ENCODE measurements around the gene OR5B2. TPM values are rescaled to one million over a fixed set of nuclear protein-coding genes. Genes with fewer than 3 reads are reported as not detected.
"Not testable (repeated sequence)": the region's sequence is repeated elsewhere in the genome, so short reads cannot be mapped to it uniquely, and the experiment has no call there.

Gene OR5B2
- total RNA-seq, 1 donor from 2014 or later = not detected

GRCh38 chr11:58406774-58407173 lies 21.1 kb downstream of the OR5B2 start, which contains the start of gene OR5B3:
OR5B3 (minus strand) TSS chr11:58406874; CDS start chr11:58403409, 3,465 bp downstream.
- H3K36me3 ChIP-seq (ENCODE audit: control insufficient read depth, insufficient read depth, low read length) = no peaks in the 10 kb centered on the region
- H3K27me3 ChIP-seq (ENCODE audit: control insufficient read depth, insufficient read depth, low read length) = no peaks in the 10 kb centered on the region
- H3K4me3 ChIP-seq (ENCODE audit: low read depth, low read length) = no peak within 1 kb of the TSS
- DNase-seq (ENCODE audit: low read depth) = no peak
- no peak for TF ChIP-seq CTCF (IDR thresholded peaks at IDR 0.05; ENCODE audit: insufficient read depth, low read length, poor library complexity, severe bottlenecking)

- not testable (repeated sequence) for H3K27me3 ChIP-seq (ENCODE audit: control insufficient read depth, insufficient read depth, low read length); H3K4me3 ChIP-seq (ENCODE audit: low read depth, low read length); DNase-seq (ENCODE audit: low read depth); H3K36me3 ChIP-seq (ENCODE audit: control insufficient read depth, insufficient read depth, low read length)
Measured at GRCh38 chr11:58399622-58400021, 28.3 kb downstream of the OR5B2 start.

- Histone ChIP-seq H3K27me3 (ENCODE audit: control insufficient read depth, insufficient read depth, low read length) (no peaks in the 10 kb centered on the region), H3K4me3 (ENCODE audit: low read depth, low read length) (no peak overlapping the region), H3K36me3 (ENCODE audit: control insufficient read depth, insufficient read depth, low read length) (no peaks in the 10 kb centered on the region)
- no peak for DNase-seq (ENCODE audit: low read depth)
- no peak for TF ChIP-seq CTCF (IDR thresholded peaks at IDR 0.05; ENCODE audit: insufficient read depth, low read length, poor library complexity, severe bottlenecking)
Measured at GRCh38 chr11:58395581-58395980, 32.3 kb downstream of the OR5B2 start.

- Histone ChIP-seq H3K4me3 (ENCODE audit: low read depth, low read length) (no peak overlapping the region), H3K36me3 (ENCODE audit: control insufficient read depth, insufficient read depth, low read length) (no peaks in the 10 kb centered on the region), H3K27me3 (ENCODE audit: control insufficient read depth, insufficient read depth, low read length) (no peaks in the 10 kb centered on the region)
- TF ChIP-seq CTCF (IDR thresholded peaks at IDR 0.05; ENCODE audit: insufficient read depth, low read length, poor library complexity, severe bottlenecking) = no peak
- peak; percentile 19 for DNase-seq (ENCODE audit: low read depth)
Measured at GRCh38 chr11:58394195-58394594, 33.7 kb downstream of the OR5B2 start.

- no peak for DNase-seq (ENCODE audit: low read depth)
- Histone ChIP-seq H3K4me3 (ENCODE audit: low read depth, low read length) (no peak overlapping the region), H3K36me3 (ENCODE audit: control insufficient read depth, insufficient read depth, low read length) (no peaks in the 10 kb centered on the region), H3K27me3 (ENCODE audit: control insufficient read depth, insufficient read depth, low read length) (no peaks in the 10 kb centered on the region)
- no peak for TF ChIP-seq CTCF (IDR thresholded peaks at IDR 0.05; ENCODE audit: insufficient read depth, low read length, poor library complexity, severe bottlenecking)
Measured at GRCh38 chr11:58392746-58393145, 35.2 kb downstream of the OR5B2 start.

- no peak for TF ChIP-seq CTCF (IDR thresholded peaks at IDR 0.05; ENCODE audit: insufficient read depth, low read length, poor library complexity, severe bottlenecking)
- H3K4me3 ChIP-seq (ENCODE audit: low read depth, low read length) = no peak overlapping the region
- H3K27me3 ChIP-seq (ENCODE audit: control insufficient read depth, insufficient read depth, low read length) = no peaks in the 10 kb centered on the region
- H3K36me3 ChIP-seq (ENCODE audit: control insufficient read depth, insufficient read depth, low read length) = no peaks in the 10 kb centered on the region
- no peak for DNase-seq (ENCODE audit: low read depth)
Measured at GRCh38 chr11:58391879-58392278, 36.0 kb downstream of the OR5B2 start.

Measured in kidney epithelial cell (primary cell).